Thymus (tissue), 11 donors: Measurements from ENCODE around the gene TUBA3D. TPM values are rescaled to one million over a fixed set of nuclear protein-coding genes. Genes with fewer than 3 reads are reported as not detected.
"Not testable (repeated sequence)": the region's sequence is repeated elsewhere in the genome, so short reads cannot be mapped to it uniquely, and the experiment has no call there.

Source experiments
- DNase-seq, 9 donors: peaks; one replicate each; pipeline ENCODE4 v3.0.0-alpha.2; 2013; ENCODE audit warnings: low spot score in 9 of 9, low read depth in 6 of 9, missing footprints in 1 of 9
- H3K27ac ChIP-seq, 2 donors: one replicate each; pipeline ENCODE4 v1.5.1; 2013; ENCODE audit warnings: control low read depth in 1 of 2, low read depth in 1 of 2, low read length in 1 of 2, mild to moderate bottlenecking in 1 of 2, moderate library complexity in 1 of 2
- H3K27me3 ChIP-seq, 2 donors: one replicate each; pipeline ENCODE4 v1.5.1; 2013; ENCODE audit warnings: low read length in 1 of 2; ENCODE audit not compliant: control insufficient read depth in 2 of 2, insufficient read depth in 1 of 2
- H3K36me3 ChIP-seq, 2 donors: one replicate each; pipeline ENCODE4 v1.5.1; 2013; ENCODE audit warnings: low read length in 1 of 2, mild to moderate bottlenecking in 1 of 2, moderate library complexity in 1 of 2; ENCODE audit not compliant: control insufficient read depth in 2 of 2, insufficient read depth in 2 of 2
- H3K4me1 ChIP-seq, 2 donors: one replicate each; pipeline ENCODE4 v1.5.1; 2013; ENCODE audit warnings: low read length in 2 of 2; ENCODE audit not compliant: control insufficient read depth in 2 of 2, insufficient read depth in 2 of 2
- H3K4me3 ChIP-seq, 2 donors: one replicate each; pipeline ENCODE4 v1.5.1; 2013; ENCODE audit warnings: low read length in 2 of 2, control low read depth in 1 of 2, mild to moderate bottlenecking in 1 of 2
- H3K9me3 ChIP-seq, 2 donors: one replicate each; pipeline ENCODE4 v1.5.1; 2013; ENCODE audit warnings: low read length in 1 of 2, mild to moderate bottlenecking in 1 of 2; ENCODE audit not compliant: control insufficient read depth in 2 of 2, insufficient read depth in 1 of 2
- WGBS: extraction: QIAGEN DNeasy Blood & Tissue Kit; methylation state at CpG from one replicate; pipeline ENCODE4 v1.1.7; 2013; 5-methylcytosine and 5-hydroxymethylcytosine counted together
- polyA plus RNA-seq: library from polyadenylated mRNA; stranded (reverse); fragments of 200-250 nt; gene quantifications from one replicate; pipeline ENCODE4 v1.2.3, GENCODE V29; 2013
- total RNA-seq: library from RNA; stranded (reverse); fragments of 120-200 nt; gene quantifications from one replicate; pipeline ENCODE4 v1.2.4, GENCODE V29; 2013
- donor health status: healthy.

TUBA3D gene
- total and polyA plus RNA-seq, 2 donors = 0.05 to 4.1 TPM

GRCh38 chr2:131527131-131528001, 51.4 kb downstream of the TUBA3D start, which contains the start of gene CCDC74A:
CCDC74A (plus strand) TSS chr2:131527888; CDS start chr2:131527971, 83 bp downstream.
- H3K27me3 ChIP-seq, H3K27ac ChIP-seq, H3K4me1 ChIP-seq, H3K36me3 ChIP-seq, H3K9me3 ChIP-seq: not testable (repeated sequence)
- H3K4me3 ChIP-seq = peak within 1 kb of the TSS; percentile 26 to 33
- peak in 8 of 9 donors; percentile 13 to 78 (median 57) for DNase-seq
- WGBS = 40% methylated on average over 40 of the region's 47 CpGs

GRCh38 chr2:131528981-131529863, 53.3 kb downstream of the TUBA3D start:
- H3K36me3 ChIP-seq, H3K4me1 ChIP-seq, H3K27ac ChIP-seq, H3K9me3 ChIP-seq, H3K27me3 ChIP-seq: not testable (repeated sequence)
- H3K4me3 ChIP-seq = peak overlapping the region in 1 of 2 donors; percentile 25
- 65% methylated on average over 25 of the region's 26 CpGs for WGBS
- peak in 1 of 9 donors; percentile 9 for DNase-seq

- not testable (repeated sequence) for H3K4me3 ChIP-seq, H3K9me3 ChIP-seq, H3K4me1 ChIP-seq, H3K27ac ChIP-seq, DNase-seq, H3K27me3 ChIP-seq, H3K36me3 ChIP-seq
- WGBS = 96% methylated on average over 5 of the region's 5 CpGs
These were observed 54.0 kb downstream of the TUBA3D start for GRCh38 chr2:131529864-131530445.

GRCh38 chr2:131530626-131531344, 54.9 kb downstream of the TUBA3D start:
- H3K4me3 ChIP-seq, H3K27ac ChIP-seq, H3K9me3 ChIP-seq, H3K36me3 ChIP-seq, H3K27me3 ChIP-seq, H3K4me1 ChIP-seq, DNase-seq: not testable (repeated sequence)
- WGBS = 85% methylated on average over 18 of the region's 22 CpGs

- not testable (repeated sequence) for H3K4me1 ChIP-seq, H3K36me3 ChIP-seq, H3K9me3 ChIP-seq, H3K27ac ChIP-seq, H3K27me3 ChIP-seq, DNase-seq, H3K4me3 ChIP-seq
- WGBS = 91% methylated on average over 6 of the region's 11 CpGs
These were observed 55.7 kb downstream of the TUBA3D start for GRCh38 chr2:131531547-131532185.

Other genes with a start within 250 kb of the TUBA3D start
- gene RAB6D, start 112.0 kb upstream of the TUBA3D start, total RNA-seq = 0.28 TPM
- 0.21 TPM for gene RAB6D, start 112.0 kb upstream of the TUBA3D start, polyA plus RNA-seq
- gene MZT2A, start 16.3 kb downstream of the TUBA3D start, total RNA-seq = 101 TPM
- gene MZT2A, start 16.3 kb downstream of the TUBA3D start, polyA plus RNA-seq = 111 TPM
- gene CCDC74A, start 51.8 kb downstream of the TUBA3D start, total RNA-seq = 5.1 TPM
- 35.1 TPM for gene CCDC74A, start 51.8 kb downstream of the TUBA3D start, polyA plus RNA-seq